A549 (cell line): ENCODE data around the gene DAZAP1. TPM values are rescaled to one million over a fixed set of nuclear protein-coding genes. Genes with fewer than 3 reads are reported as not detected.
A peak's percentile ranks its signal among the peaks of the same experiment; 100 is the strongest.

ENCODE experiments used
- ATAC-seq, 2 experiments: fragments of 200-7000 bp in 1 of 2; fragments of >200 bp in 1 of 2; cut with Nextera tagmentation in 1 of 2; cut with Tn5 transposase in 1 of 2; 3 replicates each; pipeline versions ENCODE4 v1.8.0 to v1.9.1; 2018 to 2020; ENCODE audit warnings: mild to moderate bottlenecking in 1 of 2, moderate library complexity in 1 of 2
- CTCF ChIA-PET: fragments of 300-600 bp; sonication (Branson Sonifier 250); formaldehyde crosslinking; extraction: SDS; loops from one replicate; lab custom pipeline; 2021; ENCODE audit warnings: antibody characterized with exemption, inconsistent platforms; lab: Yijun Ruan, JAX
- POLR2A ChIA-PET: fragments of 350-600 bp; formaldehyde crosslinking; extraction: SDS; loops from one replicate; lab custom pipeline; 2021; ENCODE audit warnings: antibody characterized with exemption, inconsistent platforms; lab: Yijun Ruan, JAX
- DNase-seq, 2 experiments: peaks; one replicate each; pipeline versions ENCODE4 v3.0.0 to v3.0.0-alpha.2; 2011 to 2016; ENCODE audit warnings: low read depth in 1 of 2, low spot score in 1 of 2
- FAIRE-seq: peaks from 2 replicates; lab custom pipeline; 2011; peaks lifted over from hg19 to GRCh38; lab: Jason Lieb, UNC
- H3K27ac ChIP-seq, 2 experiments: fragments of >200 bp; sonication (Bioruptor Twin); formaldehyde crosslinking; 3 replicates each; pipeline ENCODE4 v1.5.1; 2016 to 2017
- H3K4me1 ChIP-seq: fragments of >200 bp; sonication (Bioruptor Twin); formaldehyde crosslinking; 3 replicates; pipeline ENCODE4 v1.6.1; 2016
- H3K4me2 ChIP-seq: fragments of >200 bp; sonication (Bioruptor Twin); formaldehyde crosslinking; 3 replicates; pipeline ENCODE4 v1.6.1; 2016
- H3K4me3 ChIP-seq: fragments of >200 bp; sonication (Bioruptor Twin); formaldehyde crosslinking; 3 replicates; pipeline ENCODE4 v1.5.1; 2016
- H3K9me3 ChIP-seq: fragments of >200 bp; sonication (Bioruptor Twin); formaldehyde crosslinking; 3 replicates; pipeline ENCODE4 v1.6.1; 2016
- CEBPB ChIP-seq, 2 experiments: fragments of >200 bp in 1 of 2; sonication (Bioruptor Twin) in 1 of 2; formaldehyde crosslinking in 1 of 2; IDR thresholded peaks; 2 replicates each; pipeline ENCODE4 v1.6.1; 2012 to 2016
- CHD4 ChIP-seq: fragments of 200-600 bp; sonication (generic); IDR thresholded peaks from 2 replicates; pipeline ENCODE4 v1.6.1; 2016; ENCODE audit warnings: antibody characterized with exemption, mild to moderate bottlenecking, borderline replicate concordance
- EP300 ChIP-seq, 2 experiments: fragments of >200 bp; sonication (Bioruptor Twin); formaldehyde crosslinking; IDR thresholded peaks; 2 replicates in 1 of 2; 3 replicates in 1 of 2; pipeline ENCODE4 v1.6.1; 2016 to 2017
- ESRRA ChIP-seq: fragments of 150-350 bp; IDR thresholded peaks from 2 replicates; pipeline ENCODE4 v1.6.1; 2014; ENCODE audit warnings: mild to moderate bottlenecking, low read length, borderline replicate concordance
- GATA3 ChIP-seq: IDR thresholded peaks from 2 replicates; pipeline ENCODE4 v1.6.1; 2012; ENCODE audit warnings: borderline replicate concordance
- HDAC2 ChIP-seq: fragments of 200-600 bp; sonication (generic); IDR thresholded peaks from 2 replicates; pipeline ENCODE4 v1.6.1; 2016
- HEYL ChIP-seq: fragments of 250-450 bp; sonication (Bioruptor Pico); IDR thresholded peaks from 2 replicates; pipeline ENCODE4 v1.8.0; 2021; ENCODE audit warnings: mild to moderate bottlenecking, moderate library complexity
- HOXA7 ChIP-seq: fragments of 250-450 bp; sonication (Bioruptor Pico); IDR thresholded peaks from 2 replicates; pipeline ENCODE4 v1.5.0; 2020; ENCODE audit warnings: mild to moderate bottlenecking, moderate library complexity
- HOXB13 ChIP-seq: fragments of 250-450 bp; sonication (Bioruptor Pico); IDR thresholded peaks from 2 replicates; pipeline ENCODE4 v1.5.0; 2020; ENCODE audit warnings: low read depth, mild to moderate bottlenecking, moderate library complexity
- JUN ChIP-seq, 2 experiments: fragments of >200 bp; sonication (Bioruptor Twin); formaldehyde crosslinking; IDR thresholded peaks; 2 replicates in 1 of 2; 3 replicates in 1 of 2; pipeline ENCODE4 v1.6.1; 2016 to 2017
- JUNB ChIP-seq: fragments of >200 bp; sonication (Bioruptor Twin); formaldehyde crosslinking; IDR thresholded peaks from 2 replicates; pipeline ENCODE4 v1.6.1; 2016
- KDM1A ChIP-seq: fragments of 200-600 bp; sonication (generic); IDR thresholded peaks from 2 replicates; pipeline ENCODE4 v1.6.1; 2016; ENCODE audit warnings: low read depth, mild to moderate bottlenecking
- MAFK ChIP-seq: fragments of 450-650 bp; IDR thresholded peaks from 2 replicates; pipeline ENCODE4 v1.6.1; 2014; ENCODE audit not compliant: partially characterized antibody
- MAZ ChIP-seq: fragments of 150-350 bp; IDR thresholded peaks from 2 replicates; pipeline ENCODE4 v1.6.1; 2014; ENCODE audit warnings: antibody characterized with exemption, low read depth, low read length, borderline replicate concordance
- MYC ChIP-seq: IDR thresholded peaks from 2 replicates; pipeline ENCODE4 v1.6.1; 2012; ENCODE audit warnings: mild to moderate bottlenecking, inconsistent platforms, low read length, improper control_type of control experiment, borderline replicate concordance
- NFE2L2 ChIP-seq: fragments of 150-350 bp; conservative IDR thresholded peaks from 2 replicates; pipeline ENCODE4 v1.6.1; 2014; ENCODE audit warnings: low read length
- PBX3 ChIP-seq: IDR thresholded peaks from 2 replicates; pipeline ENCODE4 v1.6.1; 2012
- POLR2A ChIP-seq: IDR thresholded peaks from 2 replicates; pipeline ENCODE4 v1.6.1; 2012; ENCODE audit warnings: mild to moderate bottlenecking, low read length
- POLR2AphosphoS2 ChIP-seq: conservative IDR thresholded peaks from 2 replicates; pipeline ENCODE4 v1.6.1; 2012; ENCODE audit warnings: low read length, improper control_type of control experiment, inconsistent platforms
- RARB ChIP-seq: fragments of 250-450 bp; sonication (Bioruptor Pico); IDR thresholded peaks from 2 replicates; pipeline ENCODE4 v1.8.0; 2021; ENCODE audit warnings: mild to moderate bottlenecking, moderate library complexity
- RCOR1 ChIP-seq: fragments of 150-350 bp; IDR thresholded peaks from 2 replicates; pipeline ENCODE4 v1.6.1; 2014; ENCODE audit warnings: antibody characterized with exemption, low read length, low read depth
- REST ChIP-seq: fragments of 200-600 bp; sonication (generic); IDR thresholded peaks from 2 replicates; pipeline ENCODE4 v1.6.1; 2016; ENCODE audit warnings: antibody characterized with exemption, mild to moderate bottlenecking, moderate library complexity
- RFX5 ChIP-seq: fragments of 450-650 bp; IDR thresholded peaks from 2 replicates; pipeline ENCODE4 v1.7.1; 2014; ENCODE audit warnings: antibody characterized with exemption, mild to moderate bottlenecking, moderate library complexity
- RNF2 ChIP-seq: fragments of 200-600 bp; sonication (generic); IDR thresholded peaks from 2 replicates; pipeline ENCODE4 v1.6.1; 2016; ENCODE audit warnings: low read depth, mild to moderate bottlenecking, antibody characterized with exemption, moderate library complexity, borderline replicate concordance
- ZC3H11A ChIP-seq: fragments of 450-650 bp; IDR thresholded peaks from 2 replicates; pipeline ENCODE4 v1.6.1; 2014; ENCODE audit warnings: antibody characterized with exemption, mild to moderate bottlenecking
- ZSCAN20 ChIP-seq: fragments of 250-450 bp; sonication (Bioruptor Pico); IDR thresholded peaks from 2 replicates; pipeline ENCODE4 v1.8.0; 2022; ENCODE audit warnings: mild to moderate bottlenecking, moderate library complexity
- WGBS: methylation state at CpG from one replicate; pipeline ENCODE4 v1.1.6; 2017; ENCODE audit errors: missing lambda C conversion rate; 5-methylcytosine and 5-hydroxymethylcytosine counted together
- polyA plus RNA-seq, 4 experiments: library from polyadenylated mRNA; depleted of rRNA in 3 of 4; stranded (reverse); fragments of >200 nt; fragmentation: RNase III in 1 of 4; extraction: RNeasy Plus Mini Kit Qiagen cat#74134 plus additional on column Dnase treatment in 1 of 4; gene quantifications; 2 replicates in 3 of 4; 3 replicates in 1 of 4; pipeline ENCODE4 v1.2.3, GENCODE V29; 2011 to 2017

DAZAP1 gene
- polyA plus RNA-seq, 2 of the 4 experiments (the other 2 are of a cell fraction) = 58.9 to 86.3 TPM

DNA sequence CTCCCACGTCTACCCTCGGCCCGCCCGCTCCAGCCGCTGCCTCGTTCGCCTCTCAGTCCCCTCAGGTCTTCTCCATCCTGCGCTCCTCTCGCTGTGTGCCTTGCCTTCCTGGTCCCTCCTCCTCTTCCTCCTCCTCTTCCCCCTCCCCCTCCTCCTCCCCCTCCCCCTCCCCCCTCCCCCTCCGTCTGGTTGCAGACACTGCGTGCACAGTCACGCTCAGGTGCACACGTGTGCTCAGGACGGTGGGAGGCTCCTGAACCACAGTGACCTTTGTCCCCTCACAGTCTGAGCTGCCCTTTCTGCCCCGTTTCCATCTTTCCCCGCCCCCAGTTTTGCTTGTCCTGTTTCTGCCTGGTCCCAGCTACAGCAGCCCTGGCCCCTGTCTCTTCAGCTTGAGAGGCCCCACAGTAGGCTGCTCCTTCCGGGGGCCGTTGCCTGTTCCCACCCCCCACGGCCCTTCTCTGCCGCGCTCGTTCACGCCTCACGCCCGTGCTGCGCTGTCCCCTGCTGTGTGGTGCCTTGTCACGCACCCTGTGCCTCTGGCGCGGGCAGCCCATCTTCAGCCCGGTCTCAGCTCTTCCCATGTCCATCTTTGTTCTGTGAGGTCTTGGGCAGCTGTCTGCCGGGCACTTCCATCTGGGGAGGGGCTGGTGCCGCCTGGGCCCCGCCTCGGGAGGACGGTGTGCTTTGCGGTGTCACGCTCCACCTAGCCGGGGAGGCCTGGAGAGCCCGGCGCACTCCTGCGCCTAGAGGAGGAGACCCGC lies 17.0 kb downstream of the DAZAP1 start:
- H3K4me3 ChIP-seq = no peak overlapping the region
- no peak for FAIRE-seq
- CTCF ChIA-PET = interaction anchor here (1.1 to 1.9 kb wide), 3 partner anchors 13 to 21 kb away, joined by 3 to 5 read pairs (median 4); no protein-coding TSS in a partner anchor

DNA sequence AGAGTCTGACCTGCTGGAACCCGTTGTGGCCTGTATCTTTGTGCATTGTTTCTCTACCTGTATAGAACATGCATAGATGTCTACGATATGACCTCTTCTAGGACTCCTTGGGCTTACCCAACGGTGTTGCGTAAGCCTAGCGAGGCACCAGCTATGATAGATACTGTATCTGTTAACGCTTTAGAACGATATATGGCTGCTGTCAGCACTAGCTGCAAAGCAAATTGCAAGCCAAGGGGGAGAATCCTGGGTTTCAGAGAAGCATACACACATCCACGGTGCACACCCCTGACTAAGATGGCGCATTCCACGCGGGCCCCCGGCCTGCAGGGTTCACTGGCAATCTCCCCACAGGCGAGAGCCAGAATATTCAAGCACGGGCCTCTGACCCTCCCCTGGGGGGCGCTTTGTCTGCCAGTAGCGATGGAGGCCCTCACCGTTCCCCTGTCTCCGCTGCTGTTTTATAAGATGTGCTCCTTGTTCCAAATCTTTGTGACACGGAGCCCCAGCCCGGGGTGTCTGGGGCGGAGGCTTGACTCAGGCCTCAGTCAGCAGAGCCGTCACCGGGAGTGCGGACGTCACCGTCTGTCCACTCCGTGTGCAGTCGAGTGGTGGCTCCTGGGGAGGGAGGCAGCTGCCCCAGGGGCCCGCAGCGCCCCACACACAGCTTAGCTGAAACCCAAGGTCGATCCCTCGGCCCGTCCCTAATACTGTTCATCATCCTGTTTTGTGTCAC lies 17.9 kb downstream of the DAZAP1 start:
- FAIRE-seq = no peak
- no peaks in the 10 kb centered on the region for H3K9me3 ChIP-seq
- no peak overlapping the region for H3K27ac ChIP-seq
- H3K4me2 ChIP-seq = no peak overlapping the region
- ATAC-seq = no peak
- TF ChIP-seq KDM1A = no peak
- no peak for TF ChIP-seq HDAC2
- TF ChIP-seq CEBPB (IDR thresholded peaks at IDR 0.05) = peak in 1 of 2 experiments; percentile 69; a peak in 2 of 4 replicates
- no peak for DNase-seq
- WGBS = 94% methylated on average over 29 of the region's 33 CpGs
- ChIA-PET CTCF (interaction anchor here (1.9 kb wide), 1 partner anchor 20 kb away, joined by 5 read pairs; no protein-coding TSS in a partner anchor), POLR2A (no interaction called here)
- no peaks in the 10 kb centered on the region for H3K4me1 ChIP-seq
- no peak overlapping the region for H3K4me3 ChIP-seq

More for the DNA sequence above, 17.0 kb downstream of the DAZAP1 start:
- Histone ChIP-seq H3K4me1 (no peaks in the 10 kb centered on the region), H3K4me2 (no peak overlapping the region), H3K9me3 (no peaks in the 10 kb centered on the region), H3K27ac (no peak overlapping the region)
- TF ChIP-seq POLR2AphosphoS2 (no peak), ESRRA (no peak), REST (no peak), POLR2A (no peak), GATA3 (no peak), JUN (IDR thresholded peaks at IDR 0.05) (no peak), RFX5 (no peak), HOXA7 (CRISPR knock-in tag) (no peak), HOXB13 (CRISPR knock-in tag) (no peak), CHD4 (no peak), EP300 (IDR thresholded peaks at IDR 0.05) (no peak), MYC (no peak), RARB (CRISPR knock-in tag) (no peak), NFE2L2 (no peak), MAFK (no peak), MAZ (no peak), JUNB (no peak)
- DNase-seq (no peak), ATAC-seq (no peak)
- POLR2A ChIA-PET = no interaction called here
- WGBS = 93% methylated on average over 33 of the region's 42 CpGs

DNA sequence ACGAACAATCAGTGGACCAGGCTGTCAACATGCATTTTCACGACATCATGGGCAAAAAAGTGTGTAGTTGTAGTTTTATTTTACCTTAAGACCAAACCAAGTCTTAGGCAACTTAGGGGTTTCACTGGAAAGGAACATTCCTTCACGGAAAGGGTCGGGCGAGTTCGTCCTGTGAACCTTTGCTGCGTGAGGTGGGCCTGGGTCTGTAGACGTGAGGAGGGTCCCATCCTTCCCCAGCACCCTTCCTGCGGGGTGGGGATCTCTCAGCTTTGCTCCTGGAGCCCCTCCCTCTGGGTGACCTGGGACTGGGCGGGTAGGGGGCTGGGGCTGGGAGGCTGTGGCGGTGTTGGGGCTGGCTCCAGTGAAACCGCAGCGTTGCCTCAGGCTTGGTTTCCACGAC lies 18.5 kb downstream of the DAZAP1 start:
- ATAC-seq (no peak), FAIRE-seq (no peak), DNase-seq (no peak)
- no peak overlapping the region for H3K4me2 ChIP-seq
- H3K9me3 ChIP-seq = no peaks in the 10 kb centered on the region
- no peak overlapping the region for H3K27ac ChIP-seq
- no peaks in the 10 kb centered on the region for H3K4me1 ChIP-seq
- WGBS = 98% methylated on average over 8 of the region's 14 CpGs
- CTCF ChIA-PET = interaction anchor here (1.9 kb wide), 1 partner anchor 19 kb away, joined by 5 read pairs; no protein-coding TSS in a partner anchor
- H3K4me3 ChIP-seq = no peak overlapping the region
- POLR2A ChIA-PET = no interaction called here
- no peak for TF ChIP-seq ZSCAN20 (CRISPR knock-in tag)
- no peak for TF ChIP-seq RCOR1
- TF ChIP-seq PBX3 = no peak
- TF ChIP-seq HOXA7 (CRISPR knock-in tag) = no peak
- TF ChIP-seq CEBPB (IDR thresholded peaks at IDR 0.05) = no peak
- no peak for TF ChIP-seq ZC3H11A
- TF ChIP-seq POLR2AphosphoS2 = no peak
- no peak for TF ChIP-seq HEYL
- no peak for TF ChIP-seq HDAC2
- no peak for TF ChIP-seq POLR2A
- no peak for TF ChIP-seq RNF2
